MCF 10A (cell line): Measurements from ENCODE around the gene OR4P4. TPM values are rescaled to one million over a fixed set of nuclear protein-coding genes. Genes with fewer than 3 reads are reported as not detected.

Experiments used
- Bru-seq: library from RNA; stranded (reverse); fragments of 400-500 nt; gene quantifications from one replicate; lab custom pipeline; 2021; lab: Mats Ljungman, UMichigan
- BruChase-seq, 2 experiments: library from RNA; stranded (reverse); fragments of 400-500 nt; gene quantifications; one replicate each; lab custom pipeline; 2021; lab: Mats Ljungman, UMichigan
- BruUV-seq: library from RNA; stranded (reverse); fragments of 400-500 nt; replicated peaks from 2 replicates; lab custom pipeline; 2021; lab: Mats Ljungman, UMichigan
- CTCF ChIA-PET: fragments of 300-600 bp; sonication (Branson Sonifier 250); formaldehyde crosslinking; extraction: SDS; loops from one replicate; lab custom pipeline; 2021; ENCODE audit warnings: antibody characterized with exemption, inconsistent platforms; lab: Yijun Ruan, JAX
- POLR2A ChIA-PET: fragments of 300-600, 350-650 bp; sonication (Branson Sonifier 250); formaldehyde crosslinking; extraction: SDS; loops from one replicate; lab custom pipeline; 2020; ENCODE audit warnings: antibody characterized with exemption, inconsistent platforms; lab: Yijun Ruan, JAX
- DNase-seq: peaks from one replicate; pipeline ENCODE4 v3.0.0-alpha.2; 2018; ENCODE audit not compliant: unreplicated experiment
- H3K27ac Mint-ChIP-seq: one replicate; pipeline ENCODE4 v1.8.0; 2022; ENCODE audit warnings: mild to moderate bottlenecking, low read depth, mixed read lengths; ENCODE audit not compliant: unreplicated experiment
- H3K27me3 Mint-ChIP-seq: one replicate; pipeline ENCODE4 v1.8.0; 2022; ENCODE audit warnings: mixed read lengths; ENCODE audit not compliant: insufficient read depth, unreplicated experiment
- H3K36me3 Mint-ChIP-seq: one replicate; pipeline ENCODE4 v1.8.0; 2022; ENCODE audit warnings: mild to moderate bottlenecking, moderate library complexity, mixed read lengths; ENCODE audit not compliant: insufficient read depth, unreplicated experiment
- H3K4me1 Mint-ChIP-seq: one replicate; pipeline ENCODE4 v1.8.0; 2022; ENCODE audit warnings: mixed read lengths; ENCODE audit not compliant: insufficient read depth, unreplicated experiment
- H3K4me3 Mint-ChIP-seq: one replicate; pipeline ENCODE4 v1.8.0; 2022; ENCODE audit warnings: mild to moderate bottlenecking, moderate library complexity, mixed read lengths; ENCODE audit not compliant: unreplicated experiment
- H3K9me3 Mint-ChIP-seq: one replicate; pipeline ENCODE4 v1.8.0; 2022; ENCODE audit warnings: mixed read lengths; ENCODE audit not compliant: unreplicated experiment
- CTCF ChIP-seq: fragments of 200-600 bp; IDR thresholded peaks from one replicate; pipeline ENCODE4 v1.8.0; 2022; ENCODE audit warnings: antibody characterized with exemption, mild to moderate bottlenecking; ENCODE audit not compliant: unreplicated experiment
- intact Hi-C: fragments of 100-400 bp; cut with micrococcal nuclease; formaldehyde crosslinking; loops from 2 replicates; pipeline ENCODE4 v1.14.1; 2022
- long read RNA-seq: library from polyadenylated mRNA; stranded (forward); transcript quantifications from one replicate; pipeline ENCODE4 v2.0.0, GENCODE V29; 2022
- total RNA-seq: library from RNA; stranded (reverse); gene quantifications from 2 replicates; pipeline ENCODE4 v1.2.3, GENCODE V29; 2022

OR4P4 gene
- not detected in 2 replicates for total RNA-seq
- not detected for Bru-seq, nascent RNA
- not detected for BruChase-seq, experiment 1, labeled RNA remaining after a 6-hour chase
- not detected for BruChase-seq, experiment 2, labeled RNA remaining after a 2-hour chase
- long read RNA-seq = 0 reads

GRCh38 chr11:55634813-55635212, at the start of gene OR4P4:
Gene OR4P4 (plus strand): TSS chr11:55635113.
- POLR2A ChIA-PET = no interaction called here
- DNase-seq = no peak
- BruUV-seq = no TSS peak
- no peak for TF ChIP-seq CTCF
- Mint-ChIP-seq H3K4me1 (no peaks in the 10 kb centered on the region), H3K9me3 (peaks cover 51% of the 10 kb centered on the region), H3K4me3 (no peak within 1 kb of the TSS), H3K27me3 (no peaks in the 10 kb centered on the region), H3K36me3 (no peaks in the 10 kb centered on the region), H3K27ac (no peak within 1 kb of the TSS)
- intact Hi-C loops = no loop called here
- CTCF ChIA-PET = no interaction called here

- BruUV-seq = no TSS peak
- CTCF ChIA-PET = no interaction called here
- Mint-ChIP-seq H3K9me3 (peaks cover 26% of the 10 kb centered on the region), H3K4me1 (no peaks in the 10 kb centered on the region), H3K27me3 (no peaks in the 10 kb centered on the region), H3K27ac (no peak within 1 kb of the TSS), H3K4me3 (no peak within 1 kb of the TSS), H3K36me3 (no peaks in the 10 kb centered on the region)
- no peak for DNase-seq
- no peak for TF ChIP-seq CTCF
- intact Hi-C loops = no loop called here
- POLR2A ChIA-PET = no interaction called here
These were observed 27.4 kb upstream of the OR4P4 start, which contains the start of gene OR4C11 for GRCh38 chr11:55607545-55607944. Gene OR4C11 (minus strand): TSS chr11:55607645. CDS start chr11:55604373, 3,272 bp downstream.

- H3K4me1 Mint-ChIP-seq = no peaks in the 10 kb centered on the region
- no TSS peak for BruUV-seq
- intact Hi-C loops = no loop called here
- H3K9me3 Mint-ChIP-seq = peaks cover 30% of the 10 kb centered on the region
- no peak overlapping the region for H3K27ac Mint-ChIP-seq
- DNase-seq = no peak
- TF ChIP-seq CTCF = no peak
- no peaks in the 10 kb centered on the region for H3K36me3 Mint-ChIP-seq
- no peak overlapping the region for H3K4me3 Mint-ChIP-seq
- CTCF ChIA-PET = no interaction called here
- no peaks in the 10 kb centered on the region for H3K27me3 Mint-ChIP-seq
- POLR2A ChIA-PET = no interaction called here
These were observed 10.4 kb upstream of the OR4P4 start for GRCh38 chr11:55624531-55624930.

- H3K27ac Mint-ChIP-seq = no peak within 1 kb of the TSS
- no TSS peak for BruUV-seq
- intact Hi-C loops = no loop called here
- H3K36me3 Mint-ChIP-seq = no peaks in the 10 kb centered on the region
- no peak for TF ChIP-seq CTCF
- POLR2A ChIA-PET = no interaction called here
- no peak for DNase-seq
- no peaks in the 10 kb centered on the region for H3K4me1 Mint-ChIP-seq
- no peaks in the 10 kb centered on the region for H3K27me3 Mint-ChIP-seq
- peaks cover 41% of the 10 kb centered on the region for H3K9me3 Mint-ChIP-seq
- CTCF ChIA-PET = interaction anchor here (0.6 kb wide), 1 partner anchor 16 kb away, joined by 3 read pairs; no protein-coding TSS in a partner anchor
- no peak within 1 kb of the TSS for H3K4me3 Mint-ChIP-seq
These were observed 13.1 kb downstream of the OR4P4 start, which contains the start of gene OR4S2 for GRCh38 chr11:55648027-55648426. Gene OR4S2 (plus strand): TSS chr11:55648327. CDS start chr11:55650904, 2,577 bp downstream.
